ENCODE results near the gene IL22RA2.

The IL22RA2 gene

GRCh38 chr6:137167702-137168377 lies 5.6 kb downstream of the IL22RA2 start:
- DNase-seq (ENCODE audit: extremely low read depth in 1 of 2, low read depth in 1 of 2), result peak in 1 of 2 donors; percentile 37

GRCh38 chr6:137166247-137167098 lies 7.0 kb downstream of the IL22RA2 start:
- DNase-seq (ENCODE audit: extremely low read depth in 1 of 2, low read depth in 1 of 2), result no peak

DNA sequence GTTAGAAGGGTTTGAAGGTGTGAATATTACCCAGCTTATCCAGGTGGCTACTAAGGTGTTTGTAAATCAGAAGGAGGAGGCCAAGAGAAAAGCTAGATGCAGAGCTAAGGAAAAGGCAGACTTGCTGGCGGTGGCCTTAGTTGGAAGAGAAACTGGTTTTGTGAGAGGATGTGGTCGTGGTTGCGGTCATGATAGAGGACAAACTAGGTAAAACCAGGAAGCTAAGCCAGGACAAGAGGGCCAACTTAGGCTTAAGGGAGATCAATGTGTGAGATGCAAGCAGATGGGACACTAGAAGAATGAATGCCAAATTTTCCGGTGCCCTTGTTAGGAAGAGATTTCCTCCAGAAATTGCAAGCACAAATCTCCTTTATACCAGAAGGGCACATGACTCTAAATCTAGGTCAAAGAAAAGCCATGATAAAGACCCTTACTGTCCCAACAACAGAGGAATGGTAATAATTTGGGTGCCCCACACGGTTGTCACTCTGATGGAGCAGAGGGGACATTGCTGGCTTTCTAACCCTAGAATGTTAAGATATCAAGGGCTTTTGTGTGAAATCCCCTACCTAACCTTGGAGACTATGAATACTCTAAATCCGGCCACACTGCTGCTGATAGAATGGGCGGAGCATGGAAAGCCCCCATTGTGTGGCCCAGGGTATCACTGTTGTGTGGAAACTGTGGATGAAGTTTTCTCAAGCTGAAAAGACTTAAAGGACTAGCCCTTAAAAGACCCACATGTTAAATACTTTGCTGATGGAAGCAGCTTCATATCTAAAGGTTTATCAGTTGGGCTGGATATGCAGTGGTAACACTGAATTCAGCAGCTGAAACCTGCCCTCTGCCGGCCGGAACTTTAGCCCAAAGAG lies 7.8 kb downstream of the IL22RA2 start:
- no peak for DNase-seq (ENCODE audit: extremely low read depth in 1 of 2, low read depth in 1 of 2)

GRCh38 chr6:137163732-137164318 lies 9.6 kb downstream of the IL22RA2 start:
- no peak for DNase-seq (ENCODE audit: extremely low read depth in 1 of 2, low read depth in 1 of 2)

GRCh38 chr6:137162692-137163306 lies 10.6 kb downstream of the IL22RA2 start:
- DNase-seq (ENCODE audit: extremely low read depth in 1 of 2, low read depth in 1 of 2), result no peak

- no peak for DNase-seq (ENCODE audit: extremely low read depth in 1 of 2, low read depth in 1 of 2)
Observed at GRCh38 chr6:137161949-137162348, 11.5 kb downstream of the IL22RA2 start.

- no peak for DNase-seq (ENCODE audit: extremely low read depth in 1 of 2, low read depth in 1 of 2)
Observed at GRCh38 chr6:137160763-137161162, 12.7 kb downstream of the IL22RA2 start.

DNA sequence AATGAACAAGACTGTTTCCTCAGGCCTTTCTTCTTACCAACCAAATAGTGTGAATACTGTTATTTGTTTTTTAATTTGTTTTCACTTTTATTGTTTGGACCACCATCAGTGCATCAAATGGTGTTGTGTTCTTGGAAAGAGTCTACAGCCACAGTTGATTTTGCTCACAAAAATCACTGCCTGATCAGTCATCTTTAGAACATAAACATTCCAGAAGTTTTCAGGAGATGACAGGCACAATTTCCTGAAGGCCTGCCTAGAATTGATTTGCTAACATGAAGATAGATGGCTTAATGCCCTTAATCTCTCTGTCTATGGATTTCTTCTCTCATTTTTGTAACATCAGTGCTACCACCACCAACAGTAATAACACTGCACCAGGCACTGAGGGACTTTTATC lies 13.5 kb downstream of the IL22RA2 start:
- DNase-seq (ENCODE audit: extremely low read depth in 1 of 2, low read depth in 1 of 2), result no peak

GRCh38 chr6:137157601-137158000 lies 15.8 kb downstream of the IL22RA2 start:
- no peak for DNase-seq (ENCODE audit: extremely low read depth in 1 of 2, low read depth in 1 of 2)

DNA sequence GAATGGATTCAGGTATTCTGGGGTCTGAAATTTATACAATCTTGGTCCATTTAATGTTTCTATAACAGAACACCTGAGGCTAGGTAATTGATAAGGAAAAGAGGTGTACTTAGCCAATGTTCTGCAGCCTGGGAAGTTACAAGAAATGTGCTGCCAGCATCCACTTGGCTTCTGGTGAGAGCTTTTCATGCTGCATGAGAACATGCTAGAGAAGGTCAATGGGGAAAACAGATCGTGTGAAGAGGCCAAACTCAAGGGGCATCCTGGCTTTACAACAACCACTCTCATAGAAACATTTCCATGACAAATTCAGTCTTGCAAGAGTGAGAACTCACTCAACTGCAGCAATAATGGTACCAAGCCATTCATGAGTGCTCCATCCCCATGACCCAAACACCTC lies 16.8 kb downstream of the IL22RA2 start:
- no peak for DNase-seq (ENCODE audit: extremely low read depth in 1 of 2, low read depth in 1 of 2)

DNA sequence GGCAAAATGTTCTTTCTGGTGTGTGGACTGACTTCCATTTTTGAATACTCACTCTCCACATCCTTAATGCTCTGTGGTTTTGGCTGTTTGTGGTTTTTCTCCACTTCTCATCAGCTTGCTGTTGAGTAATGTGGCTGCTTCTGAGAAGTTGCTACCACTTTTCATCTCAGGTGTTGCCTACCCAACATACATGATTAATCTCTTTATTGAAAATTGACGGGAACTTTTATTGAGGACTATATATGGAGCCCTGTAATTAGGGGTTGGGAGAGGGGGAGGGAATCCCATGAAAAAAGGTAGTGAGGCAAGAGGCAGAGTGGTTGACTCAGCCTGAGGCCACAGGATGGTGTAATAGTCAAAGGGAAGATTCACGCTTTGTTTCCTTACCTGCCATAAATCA lies 17.6 kb downstream of the IL22RA2 start:
- DNase-seq (ENCODE audit: extremely low read depth in 1 of 2, low read depth in 1 of 2), result peak in 1 of 2 donors; percentile 18

DNA sequence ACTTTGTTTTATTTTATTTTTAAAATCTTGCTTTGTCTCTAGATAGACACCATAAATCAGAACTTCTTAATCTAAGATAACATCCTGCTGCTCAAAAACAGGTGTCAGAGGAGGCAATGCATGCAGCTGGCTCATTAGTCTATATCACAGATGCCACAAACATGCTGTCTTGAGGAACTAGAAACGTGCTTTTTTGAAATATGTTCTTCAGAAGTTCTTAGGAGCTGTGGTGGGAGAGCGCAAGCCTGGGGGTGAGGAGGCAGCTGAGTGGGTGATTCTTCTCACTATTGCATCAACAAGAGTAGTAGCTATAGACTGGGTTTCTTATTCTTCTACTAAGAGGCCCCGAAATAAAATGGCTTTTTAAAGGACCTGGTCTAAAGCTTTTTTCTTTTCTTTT lies 23.4 kb downstream of the IL22RA2 start:
- DNase-seq (ENCODE audit: extremely low read depth in 1 of 2, low read depth in 1 of 2), result no peak

DNA sequence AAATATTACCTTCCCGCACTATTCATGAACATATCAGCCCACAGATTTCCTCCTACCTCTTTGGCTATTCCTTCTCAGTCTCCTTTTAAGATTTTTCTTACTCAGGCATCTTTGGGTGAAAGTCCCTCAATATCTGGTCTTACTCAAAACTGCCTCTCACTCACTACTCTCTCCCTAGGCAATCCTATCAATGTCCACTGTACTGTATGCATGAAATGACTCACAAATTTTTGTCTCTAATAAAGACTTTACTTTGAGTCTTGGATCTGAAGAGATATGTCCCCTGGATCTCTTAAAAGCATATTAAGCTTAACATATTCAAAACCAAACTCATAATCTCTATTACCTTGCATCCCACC lies 24.4 kb downstream of the IL22RA2 start:
- DNase-seq (ENCODE audit: extremely low read depth in 1 of 2, low read depth in 1 of 2), result no peak

DNA sequence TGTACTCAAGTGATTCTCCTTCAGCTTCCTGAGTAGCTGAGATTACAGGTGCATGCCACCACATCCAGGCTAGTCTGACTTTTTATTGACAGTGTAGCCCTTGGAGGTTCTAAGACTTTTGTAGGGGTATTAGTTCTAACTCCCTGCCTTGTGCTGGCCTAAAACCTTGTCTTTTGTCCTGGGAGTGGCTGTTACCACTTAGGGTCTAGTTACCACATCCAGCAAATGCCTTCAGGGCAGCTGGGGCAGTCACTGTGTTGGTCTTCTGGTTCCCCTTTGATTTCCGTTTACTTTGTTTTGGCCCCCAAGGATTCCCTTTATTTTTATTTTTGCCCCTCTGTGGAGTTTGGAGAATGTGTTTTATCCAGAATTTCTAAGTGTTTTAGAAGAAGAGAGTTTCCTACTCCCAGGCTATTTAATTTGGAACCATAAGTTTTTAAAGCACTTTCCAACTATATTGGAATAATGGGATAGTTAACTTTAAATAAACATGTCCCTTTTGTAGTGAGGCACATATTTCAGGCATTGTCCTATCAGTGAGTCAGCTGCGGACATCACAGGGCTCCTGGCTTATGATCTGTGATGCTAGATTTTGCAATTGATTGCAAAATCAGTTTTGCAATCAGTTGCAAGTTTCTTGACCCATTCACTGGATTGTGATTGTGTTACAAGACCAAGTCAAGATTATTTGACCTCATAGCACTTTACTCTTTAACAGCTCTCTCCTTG lies 25.0 kb downstream of the IL22RA2 start:
- no peak for DNase-seq (ENCODE audit: extremely low read depth in 1 of 2, low read depth in 1 of 2)

DNA sequence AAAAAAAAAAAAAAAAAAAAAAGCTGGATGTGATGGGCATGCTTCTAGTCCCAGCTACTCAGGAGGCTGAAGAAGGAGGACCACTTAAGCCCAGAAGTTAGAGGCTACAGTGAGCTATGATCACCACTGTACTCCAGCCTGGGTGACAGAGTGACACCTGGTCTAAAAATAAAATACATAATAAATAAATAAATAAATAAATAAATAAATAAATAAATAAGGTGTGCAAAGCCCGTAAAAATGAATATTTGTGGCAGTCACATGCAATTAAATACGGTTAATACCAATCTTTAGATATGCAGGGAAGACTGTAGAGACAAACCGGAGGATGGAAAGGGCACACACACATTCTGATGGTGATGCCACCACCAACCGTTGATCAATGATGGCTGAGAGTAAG lies 26.2 kb downstream of the IL22RA2 start:
- no peak for DNase-seq (ENCODE audit: extremely low read depth in 1 of 2, low read depth in 1 of 2)

DNA sequence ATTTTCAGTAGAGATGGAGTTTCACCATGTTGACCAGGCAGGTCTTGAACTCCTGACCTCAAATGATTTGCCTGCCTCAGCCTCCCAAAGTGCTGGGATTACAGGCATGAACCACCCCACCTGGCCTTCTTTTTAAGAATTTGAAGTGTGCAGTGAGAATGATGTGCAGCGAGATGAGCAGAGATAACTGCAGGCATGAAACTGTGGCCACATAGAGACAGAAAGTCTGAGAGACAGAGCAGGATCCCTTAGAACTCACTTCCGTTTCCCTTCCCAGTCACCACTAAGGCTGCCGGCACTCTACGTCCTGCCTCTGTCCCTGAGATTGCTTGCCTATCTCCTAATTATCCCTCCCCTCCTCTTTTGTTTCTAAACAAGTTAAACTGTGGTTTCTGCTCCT lies 27.2 kb downstream of the IL22RA2 start:
- no peak for DNase-seq (ENCODE audit: extremely low read depth in 1 of 2, low read depth in 1 of 2)

- no peak for DNase-seq (ENCODE audit: extremely low read depth in 1 of 2, low read depth in 1 of 2)
Observed at GRCh38 chr6:137145421-137145820, 28.0 kb downstream of the IL22RA2 start.

- no peak for DNase-seq (ENCODE audit: extremely low read depth in 1 of 2, low read depth in 1 of 2)
Observed at GRCh38 chr6:137136065-137136464, 37.4 kb downstream of the IL22RA2 start.

DNA sequence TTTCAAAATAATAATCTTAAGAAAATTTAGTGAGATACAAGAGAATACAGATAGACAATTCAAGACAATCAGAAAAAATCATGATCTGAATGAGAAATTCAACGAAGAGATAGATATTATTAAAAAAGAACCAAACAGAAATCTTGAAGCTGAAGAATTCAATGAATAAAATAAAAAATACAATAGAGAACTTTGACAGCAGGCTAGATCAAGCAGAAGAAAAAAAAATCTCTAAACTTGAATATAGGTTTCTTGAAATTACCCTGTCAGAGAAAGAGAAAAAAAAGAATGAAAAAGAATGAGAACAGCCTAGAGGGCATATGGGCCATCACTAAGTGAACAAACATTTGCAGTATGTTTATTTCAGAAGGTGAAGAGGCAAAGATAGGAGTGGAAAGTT lies 39.0 kb downstream of the IL22RA2 start:
- DNase-seq (ENCODE audit: extremely low read depth in 1 of 2, low read depth in 1 of 2), result no peak

GRCh38 chr6:137133122-137133521 lies 40.3 kb downstream of the IL22RA2 start:
- DNase-seq (ENCODE audit: extremely low read depth in 1 of 2, low read depth in 1 of 2), result no peak
